ENCODE results near the gene PUS3.

DNA sequence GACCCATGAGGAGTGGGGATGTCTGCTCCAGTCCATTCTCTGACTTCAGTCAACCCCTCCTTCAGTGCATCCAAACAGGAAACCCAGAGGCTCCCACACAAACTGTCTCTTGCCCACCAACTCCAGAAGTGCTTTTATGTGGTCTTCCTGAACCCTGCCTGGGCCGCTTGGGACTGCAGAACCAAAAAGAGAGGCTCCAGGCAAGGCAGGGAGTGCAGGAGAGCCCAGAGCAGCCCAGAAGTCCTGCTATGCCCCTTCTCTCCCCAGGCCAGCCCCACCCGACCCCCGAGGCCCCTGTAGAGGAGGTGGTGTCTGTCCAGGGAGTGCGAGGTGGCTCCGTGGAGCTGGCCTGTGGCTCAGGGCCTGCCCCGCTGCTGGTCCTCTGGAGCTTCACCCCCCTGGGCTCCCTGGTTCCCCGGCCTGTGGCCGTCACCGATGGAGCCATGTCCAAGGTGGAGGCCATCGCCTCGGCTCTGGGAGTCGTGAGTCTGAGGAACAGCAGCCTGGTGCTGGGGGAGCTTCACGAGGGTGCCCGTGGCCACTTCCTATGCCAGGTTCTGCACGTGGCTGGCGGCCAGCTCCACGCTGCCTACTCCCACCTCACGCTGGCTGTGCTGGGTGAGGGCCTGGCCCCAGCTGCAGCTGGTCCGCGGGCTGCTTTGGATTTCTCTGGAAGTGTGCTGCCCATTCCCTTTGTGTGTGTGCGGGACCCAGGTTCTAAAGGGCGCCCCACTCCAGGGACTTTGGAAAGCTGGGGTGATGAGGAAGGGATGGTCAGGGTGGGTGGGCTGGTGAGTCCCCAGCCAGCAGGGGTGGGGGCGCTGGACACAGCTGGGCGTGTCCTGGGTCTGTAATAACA, 44.6 kb upstream of the PUS3 start:
- TF ChIP-seq EZH2 (IDR thresholded peaks at IDR 0.05; ENCODE audit: low read depth), result no peak
- TF ChIP-seq, protein P1, sequence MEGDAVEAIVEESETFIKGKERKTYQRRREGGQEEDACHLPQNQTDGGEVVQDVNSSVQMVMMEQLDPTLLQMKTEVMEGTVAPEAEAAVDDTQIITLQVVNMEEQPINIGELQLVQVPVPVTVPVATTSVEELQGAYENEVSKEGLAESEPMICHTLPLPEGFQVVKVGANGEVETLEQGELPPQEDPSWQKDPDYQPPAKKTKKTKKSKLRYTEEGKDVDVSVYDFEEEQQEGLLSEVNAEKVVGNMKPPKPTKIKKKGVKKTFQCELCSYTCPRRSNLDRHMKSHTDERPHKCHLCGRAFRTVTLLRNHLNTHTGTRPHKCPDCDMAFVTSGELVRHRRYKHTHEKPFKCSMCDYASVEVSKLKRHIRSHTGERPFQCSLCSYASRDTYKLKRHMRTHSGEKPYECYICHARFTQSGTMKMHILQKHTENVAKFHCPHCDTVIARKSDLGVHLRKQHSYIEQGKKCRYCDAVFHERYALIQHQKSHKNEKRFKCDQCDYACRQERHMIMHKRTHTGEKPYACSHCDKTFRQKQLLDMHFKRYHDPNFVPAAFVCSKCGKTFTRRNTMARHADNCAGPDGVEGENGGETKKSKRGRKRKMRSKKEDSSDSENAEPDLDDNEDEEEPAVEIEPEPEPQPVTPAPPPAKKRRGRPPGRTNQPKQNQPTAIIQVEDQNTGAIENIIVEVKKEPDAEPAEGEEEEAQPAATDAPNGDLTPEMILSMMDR (conservative IDR thresholded peaks at IDR 0.05), result no peak
